IMR-90 (cell line): ENCODE data around the gene CBLN2. TPM values are rescaled to one million over a fixed set of nuclear protein-coding genes. Genes with fewer than 3 reads are reported as not detected.

ENCODE experiments used
- ATAC-seq: fragments of 200-7000 bp; cut with Tn5 transposase; 2 replicates; pipeline ENCODE4 v1.9.1; 2020; ENCODE audit warnings: low read depth, mild to moderate bottlenecking, moderate library complexity
- BruUV-seq: library from RNA; stranded (reverse); fragments of 400-500 nt; replicated peaks from 2 replicates; lab custom pipeline; 2021; lab: Mats Ljungman, UMichigan
- CTCF ChIA-PET: fragments of 300-600 bp; formaldehyde crosslinking; extraction: SDS; loops from one replicate; lab custom pipeline; 2021; ENCODE audit warnings: antibody characterized with exemption; lab: Yijun Ruan, JAX
- POLR2A ChIA-PET: fragments of 300-600 bp; sonication (Branson Sonifier 250); formaldehyde crosslinking; loops from one replicate; lab custom pipeline; 2022; ENCODE audit warnings: antibody characterized with exemption; ENCODE audit not compliant: unreplicated experiment; lab: Charles Lee
- DNase-seq: peaks from one replicate; pipeline ENCODE4 v3.0.0; 2013
- H2AFZ ChIP-seq: replicated peaks from 2 replicates; pipeline ENCODE3; 2013; ENCODE audit warnings: low read length, mild to moderate bottlenecking; ENCODE audit not compliant: poor library complexity
- H2AK5ac ChIP-seq: 2 replicates; pipeline ENCODE4 v1.6.1; 2013; ENCODE audit warnings: low read depth, low read length, inconsistent platforms
- H2AK9ac ChIP-seq: replicated peaks from 2 replicates; pipeline ENCODE3; 2013; ENCODE audit warnings: mild to moderate bottlenecking, low read depth, low read length, moderate library complexity; ENCODE audit not compliant: poor library complexity
- H2BK120ac ChIP-seq: 2 replicates; pipeline ENCODE4 v1.6.1; 2013; ENCODE audit warnings: low read depth, low read length, inconsistent platforms
- H2BK15ac ChIP-seq: 3 replicates; pipeline ENCODE4 v1.6.1; 2013; ENCODE audit warnings: low read depth, low read length, inconsistent platforms
- H2BK20ac ChIP-seq: 2 replicates; pipeline ENCODE4 v1.6.1; 2013; ENCODE audit warnings: low read depth, mild to moderate bottlenecking, inconsistent platforms, low read length, moderate library complexity
- H2BK5ac ChIP-seq: 2 replicates; pipeline ENCODE4 v1.6.1; 2013; ENCODE audit warnings: mild to moderate bottlenecking, low read depth, low read length, inconsistent platforms; ENCODE audit not compliant: poor library complexity, severe bottlenecking
- H3K14ac ChIP-seq: replicated peaks from 2 replicates; pipeline ENCODE4 v1.6.1; 2013; ENCODE audit warnings: low read depth, low read length, inconsistent platforms
- H3K18ac ChIP-seq: 2 replicates; pipeline ENCODE4 v1.6.1; 2013; ENCODE audit warnings: low read depth, low read length, control low read depth
- H3K23ac ChIP-seq: 2 replicates; pipeline ENCODE4 v1.6.1; 2013; ENCODE audit warnings: low read depth, low read length, inconsistent platforms
- H3K27ac ChIP-seq: 2 replicates; pipeline ENCODE4 v1.5.1; 2013; ENCODE audit warnings: mild to moderate bottlenecking, control low read depth, low read length; ENCODE audit not compliant: insufficient read depth
- H3K27me3 ChIP-seq: 2 replicates; pipeline ENCODE4 v1.6.1; 2013; ENCODE audit warnings: low read length; ENCODE audit not compliant: control insufficient read depth, insufficient read depth
- H3K36me3 ChIP-seq: 2 replicates; pipeline ENCODE4 v1.6.1; 2013; ENCODE audit warnings: low read length, mixed read lengths; ENCODE audit not compliant: control insufficient read depth, insufficient read depth
- H3K4ac ChIP-seq: 2 replicates; pipeline ENCODE4 v1.6.1; 2013; ENCODE audit warnings: low read depth, low read length, inconsistent platforms
- H3K4me1 ChIP-seq: 2 replicates; pipeline ENCODE4 v1.6.1; 2013; ENCODE audit warnings: low read length, mixed read lengths; ENCODE audit not compliant: control insufficient read depth, insufficient read depth
- H3K4me2 ChIP-seq: 2 replicates; pipeline ENCODE4 v1.6.1; 2013; ENCODE audit warnings: low read depth, mild to moderate bottlenecking, control low read depth, low read length, moderate library complexity
- H3K4me3 ChIP-seq: 2 replicates; pipeline ENCODE4 v1.5.1; 2013; ENCODE audit warnings: low read depth, mild to moderate bottlenecking, control low read depth, low read length, moderate library complexity; ENCODE audit not compliant: insufficient read depth
- H3K56ac ChIP-seq: 2 replicates; pipeline ENCODE4 v1.6.1; 2013; ENCODE audit warnings: low read length, inconsistent platforms; ENCODE audit not compliant: insufficient read depth; ENCODE audit errors: extremely low read depth
- H3K79me1 ChIP-seq, 2 experiments: 2 replicates each; pipeline ENCODE4 v1.6.1; 2013; ENCODE audit warnings: low read length in 2 of 2, inconsistent platforms in 1 of 2, low read depth in 1 of 2
- H3K9ac ChIP-seq: 2 replicates; pipeline ENCODE4 v1.6.1; 2013; ENCODE audit warnings: low read depth, low read length, control low read depth
- H3K9me1 ChIP-seq: 2 replicates; pipeline ENCODE4 v1.6.1; 2013; ENCODE audit warnings: low read length, inconsistent platforms; ENCODE audit not compliant: insufficient read depth
- H3K9me3 ChIP-seq: 2 replicates; pipeline ENCODE4 v1.6.1; 2013; ENCODE audit warnings: low read length; ENCODE audit not compliant: control insufficient read depth, insufficient read depth
- H4K20me1 ChIP-seq: 2 replicates; pipeline ENCODE4 v1.6.1; 2013; ENCODE audit warnings: low read length, inconsistent platforms; ENCODE audit not compliant: insufficient read depth
- H4K5ac ChIP-seq: 2 replicates; pipeline ENCODE4 v1.6.1; 2013; ENCODE audit warnings: mild to moderate bottlenecking, low read depth, low read length, control low read depth
- H4K8ac ChIP-seq, 2 experiments: 2 replicates each; pipeline ENCODE4 v1.6.1; 2013; ENCODE audit warnings: low read depth in 2 of 2, low read length in 2 of 2, control low read depth in 1 of 2, inconsistent platforms in 1 of 2
- H4K91ac ChIP-seq: 2 replicates; pipeline ENCODE4 v1.6.1; 2013; ENCODE audit warnings: low read depth, low read length, inconsistent platforms; ENCODE audit not compliant: insufficient read depth
- CHD1 ChIP-seq: IDR thresholded peaks from 2 replicates; pipeline ENCODE4 v1.6.1; 2012; ENCODE audit warnings: low read depth, low read length, improper control_type of control experiment
- MXI1 ChIP-seq: IDR thresholded peaks from 2 replicates; pipeline ENCODE4 v1.6.1; 2012; ENCODE audit warnings: low read depth, mild to moderate bottlenecking, low read length, moderate library complexity, borderline replicate concordance
- WGBS, 2 experiments: methylation state at CpG; one replicate each; pipeline versions ENCODE4 v1.1.5 to v1.1.7; 2013; ENCODE audit warnings: missing lambda C conversion rate in 2 of 2; ENCODE audit not compliant: insufficient read length in 1 of 2; ENCODE audit errors: extremely low coverage in 2 of 2; 5-methylcytosine and 5-hydroxymethylcytosine counted together
- dilution Hi-C: fragments of 300-500 bp; cut with HindIII; formaldehyde crosslinking; loops from one replicate; pipeline ENCODE4 v1.14.3; 2018; ENCODE audit warnings: low sequenced_read_pairs; ENCODE audit not compliant: unreplicated experiment
- in situ Hi-C: fragments of 300-500 bp; cut with MboI; formaldehyde crosslinking; loops from 3 replicates; pipeline ENCODE4 v1.14.3; 2019; ENCODE audit warnings: low sequenced_read_pairs, inconsistent platforms, mixed read lengths
- intact Hi-C: fragments of 100-400 bp; cut with micrococcal nuclease; formaldehyde crosslinking; loops from 2 replicates; pipeline ENCODE4 v1.10.0; 2022
- polyA plus RNA-seq, 3 experiments: library from polyadenylated mRNA; depleted of rRNA; stranded (reverse); fragments of >200 nt; gene quantifications; 2 replicates each; pipeline ENCODE4 v1.2.3, GENCODE V29; 2012; ENCODE audit warnings: low replicate concordance in 1 of 3
- total RNA-seq: library from RNA; depleted of rRNA; stranded (reverse); fragments of >200 nt; gene quantifications from 2 replicates; pipeline ENCODE4 v1.2.3, GENCODE V29; 2012
- TF ChIP-seq, protein P1 (sequence below): conservative IDR thresholded peaks from 2 replicates; pipeline ENCODE4 v1.5.1; 2012; ENCODE audit warnings: mild to moderate bottlenecking, low read depth, low read length, improper control_type of control experiment

Gene CBLN2
- total and polyA plus RNA-seq, 2 of the 4 experiments (the other 2 are of a cell fraction): not detected

DNA sequence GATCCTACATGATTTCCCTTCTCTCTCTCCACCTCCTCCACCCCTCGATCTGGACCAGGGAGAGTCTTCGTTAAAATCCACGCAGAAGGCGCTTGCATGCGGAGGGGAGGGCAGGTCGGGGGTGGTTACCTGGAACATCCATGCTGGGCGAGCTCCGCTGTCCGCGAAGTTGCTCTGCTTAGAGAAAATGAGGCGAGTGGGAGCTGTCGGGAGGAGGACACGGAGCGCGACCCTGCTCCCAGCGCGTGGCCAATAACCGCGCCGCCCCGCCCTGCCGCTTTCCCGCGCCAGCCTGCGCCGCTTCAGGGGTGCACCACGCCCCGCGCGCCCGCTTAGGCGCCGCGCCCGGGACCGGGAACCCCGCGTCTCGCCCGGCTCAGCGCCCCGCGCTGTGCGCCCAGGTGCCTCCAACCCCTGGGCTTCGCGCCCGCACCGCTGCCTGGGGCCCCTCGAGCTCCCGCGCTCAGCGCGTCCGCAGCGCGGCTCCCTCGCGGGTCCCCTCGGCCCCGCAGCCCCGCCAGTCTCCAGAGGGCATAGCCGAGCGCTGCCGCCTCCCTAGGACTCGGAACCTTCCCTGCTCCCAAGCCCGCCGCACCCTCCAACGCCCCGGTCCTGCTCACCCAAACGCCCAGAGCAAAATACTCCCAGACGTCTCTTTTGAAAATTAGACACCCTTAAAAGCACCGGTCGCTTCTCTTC is 636 bp downstream of the CBLN2 start:
- intact Hi-C loops (no loop called here), dilution Hi-C loops (no loop called here), in situ Hi-C loops (no loop called here)
- Histone ChIP-seq H3K9ac (no peak overlapping the region), H3K23ac (no peak overlapping the region), H2AK5ac (no peak overlapping the region), H2AFZ (no peak overlapping the region), H4K20me1 (no peaks in the 10 kb centered on the region), H2AK9ac (no peak overlapping the region), H3K56ac (no peak overlapping the region), H3K14ac (no peak overlapping the region), H2BK15ac (no peak overlapping the region), H3K79me1 (no peaks in the 10 kb centered on the region), H3K9me1 (no peaks in the 10 kb centered on the region), H4K5ac (no peak overlapping the region), H4K91ac (no peak overlapping the region), H4K8ac (no peak overlapping the region), H3K27me3 (peaks cover 11% of the 10 kb centered on the region), H3K4ac (no peak overlapping the region), H3K9me3 (no peaks in the 10 kb centered on the region), H3K4me2 (no peak overlapping the region), H3K18ac (no peak overlapping the region), H3K4me1 (no peaks in the 10 kb centered on the region), H3K27ac (no peak overlapping the region), H3K36me3 (no peaks in the 10 kb centered on the region), H2BK120ac (no peak overlapping the region), H2BK20ac (no peak overlapping the region), H3K4me3 (no peak overlapping the region), H2BK5ac (no peak overlapping the region)
- DNase-seq (no peak), ATAC-seq (no peak)
- POLR2A ChIA-PET: no interaction called here
- TF ChIP-seq, protein P1, sequence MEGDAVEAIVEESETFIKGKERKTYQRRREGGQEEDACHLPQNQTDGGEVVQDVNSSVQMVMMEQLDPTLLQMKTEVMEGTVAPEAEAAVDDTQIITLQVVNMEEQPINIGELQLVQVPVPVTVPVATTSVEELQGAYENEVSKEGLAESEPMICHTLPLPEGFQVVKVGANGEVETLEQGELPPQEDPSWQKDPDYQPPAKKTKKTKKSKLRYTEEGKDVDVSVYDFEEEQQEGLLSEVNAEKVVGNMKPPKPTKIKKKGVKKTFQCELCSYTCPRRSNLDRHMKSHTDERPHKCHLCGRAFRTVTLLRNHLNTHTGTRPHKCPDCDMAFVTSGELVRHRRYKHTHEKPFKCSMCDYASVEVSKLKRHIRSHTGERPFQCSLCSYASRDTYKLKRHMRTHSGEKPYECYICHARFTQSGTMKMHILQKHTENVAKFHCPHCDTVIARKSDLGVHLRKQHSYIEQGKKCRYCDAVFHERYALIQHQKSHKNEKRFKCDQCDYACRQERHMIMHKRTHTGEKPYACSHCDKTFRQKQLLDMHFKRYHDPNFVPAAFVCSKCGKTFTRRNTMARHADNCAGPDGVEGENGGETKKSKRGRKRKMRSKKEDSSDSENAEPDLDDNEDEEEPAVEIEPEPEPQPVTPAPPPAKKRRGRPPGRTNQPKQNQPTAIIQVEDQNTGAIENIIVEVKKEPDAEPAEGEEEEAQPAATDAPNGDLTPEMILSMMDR: no peak
- TF ChIP-seq MXI1: no peak
- no peak for TF ChIP-seq CHD1
- no TSS peak for BruUV-seq
- CTCF ChIA-PET: interaction anchor here (0.6 to 1.2 kb wide), 6 partner anchors 9 to 1762 kb away, joined by 3 to 5 read pairs (median 4); no protein-coding TSS in a partner anchor
- 0% methylated on average over 19 of the region's 73 CpGs; no CpG with 5 or more reads in 1 of the 2 experiments for WGBS, 2 experiments
